Fibroblast of lung (primary cell): ENCODE results near the gene IL10. TPM values are rescaled to one million over a fixed set of nuclear protein-coding genes. Genes with fewer than 3 reads are reported as not detected.

ENCODE experiments used
- DNase-seq, 2 donors: peaks; one replicate each; pipeline versions ENCODE4 v3.0.0 to v3.0.0-alpha.2; 2010; ENCODE audit warnings: low read depth in 2 of 2
- H2AFZ ChIP-seq: 2 replicates; pipeline ENCODE4 v1.5.1; 2012; ENCODE audit warnings: low read length, control low read depth, inconsistent platforms
- H3K27ac ChIP-seq: 2 replicates; pipeline ENCODE4 v1.5.1; 2011; ENCODE audit warnings: low read length, control low read depth; ENCODE audit not compliant: insufficient read depth
- H3K27me3 ChIP-seq: 2 replicates; pipeline ENCODE4 v1.5.1; 2011; ENCODE audit warnings: mild to moderate bottlenecking, low read length; ENCODE audit not compliant: control insufficient read depth, insufficient read depth
- H3K36me3 ChIP-seq: 2 replicates; pipeline ENCODE4 v1.5.1; 2011; ENCODE audit warnings: low read length; ENCODE audit not compliant: control insufficient read depth, insufficient read depth
- H3K4me1 ChIP-seq: 2 replicates; pipeline ENCODE4 v1.5.1; 2011; ENCODE audit warnings: low read length; ENCODE audit not compliant: control insufficient read depth, insufficient read depth; ENCODE audit errors: extremely low read depth
- H3K4me2 ChIP-seq: 2 replicates; pipeline ENCODE4 v1.5.1; 2011; ENCODE audit warnings: low read length, control low read depth; ENCODE audit not compliant: insufficient read depth; ENCODE audit errors: extremely low read depth
- H3K4me3 ChIP-seq, 4 experiments: fragments of 200-600 bp in 1 of 4; sonication (generic) in 1 of 4; replicated peaks in 1 of 4; 2 replicates each; pipeline ENCODE4 v1.5.1; 2011 to 2016; ENCODE audit warnings: low read length in 4 of 4, low read depth in 3 of 4, mild to moderate bottlenecking in 3 of 4, control low read depth in 2 of 4, inconsistent platforms in 1 of 4, mixed read lengths in 1 of 4; ENCODE audit not compliant: insufficient read depth in 1 of 4; ENCODE audit errors: control extremely low read depth in 1 of 4
- H3K79me2 ChIP-seq: 2 replicates; pipeline ENCODE4 v1.5.1; 2012; ENCODE audit warnings: mild to moderate bottlenecking, low read length, inconsistent platforms; ENCODE audit not compliant: control insufficient read depth, insufficient read depth
- H3K9ac ChIP-seq: 2 replicates; pipeline ENCODE4 v1.5.1; 2011; ENCODE audit warnings: mild to moderate bottlenecking, low read length, control low read depth; ENCODE audit not compliant: insufficient read depth
- H3K9me3 ChIP-seq: 2 replicates; pipeline ENCODE4 v1.5.1; 2012; ENCODE audit warnings: low read depth, low read length; ENCODE audit not compliant: control insufficient read depth, insufficient read depth
- H4K20me1 ChIP-seq: 2 replicates; pipeline ENCODE4 v1.5.1; 2011; ENCODE audit warnings: low read length; ENCODE audit not compliant: control insufficient read depth, insufficient read depth; ENCODE audit errors: extremely low read depth
- EZH2 ChIP-seq: IDR thresholded peaks from 2 replicates; pipeline ENCODE4 v1.5.1; 2012; ENCODE audit warnings: low read length, control low read depth, mild to moderate bottlenecking; ENCODE audit errors: missing control alignments
- polyA plus RNA-seq, 2 donors: library from polyadenylated mRNA; depleted of rRNA in 1 of 2; stranded (reverse) in 1 of 2; unstranded in 1 of 2; fragments of >200 nt; gene quantifications; 2 replicates each; pipeline ENCODE4 v1.2.1, GENCODE V29; 2011 to 2012; ENCODE audit warnings: missing spikeins in 1 of 2
- total RNA-seq: library from RNA; depleted of rRNA; stranded (reverse); fragments of >200 nt; gene quantifications from 2 replicates; pipeline ENCODE4 v1.2.1, GENCODE V29; 2014
- TF ChIP-seq, protein P1 (sequence below), 2 donors: IDR thresholded peaks in 1 of 2; conservative IDR thresholded peaks in 1 of 2; 1 replicate in 1 of 2; 2 replicates in 1 of 2; pipeline ENCODE4 v1.5.1; 2011 to 2012; ENCODE audit warnings: low read length in 2 of 2, control low read depth in 1 of 2, inconsistent platforms in 1 of 2, low read depth in 1 of 2, mild to moderate bottlenecking in 1 of 2

Gene IL10
- total and polyA plus RNA-seq, 2 donors (not counting 1 experiment from before 2014, with no cell fraction given) = not detected

DNA sequence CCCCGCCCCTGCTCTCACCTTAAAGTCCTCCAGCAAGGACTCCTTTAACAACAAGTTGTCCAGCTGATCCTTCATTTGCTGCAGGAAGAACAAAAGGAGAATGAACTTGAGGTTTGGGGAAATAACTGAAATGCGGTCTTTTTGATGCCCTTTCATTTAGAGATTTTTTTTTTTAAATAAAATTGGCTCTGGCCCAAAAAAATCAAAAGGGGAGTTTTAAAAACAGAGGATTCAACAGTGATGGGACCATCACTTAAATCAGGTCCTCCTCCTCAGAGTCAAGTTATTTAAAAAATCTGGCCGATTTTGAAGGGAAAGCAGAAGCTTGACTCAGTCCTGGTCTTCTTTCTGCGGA, 979 bp downstream of the IL10 start:
- no peak overlapping the region for H2AFZ ChIP-seq
- no peak overlapping the region for H3K4me2 ChIP-seq
- DNase-seq = no peak
- no peaks in the 10 kb centered on the region for H3K9me3 ChIP-seq
- no peaks in the 10 kb centered on the region for H4K20me1 ChIP-seq
- H3K27ac ChIP-seq = no peak overlapping the region
- peaks cover 3% of the 10 kb centered on the region for H3K4me1 ChIP-seq
- TF ChIP-seq, protein P1, sequence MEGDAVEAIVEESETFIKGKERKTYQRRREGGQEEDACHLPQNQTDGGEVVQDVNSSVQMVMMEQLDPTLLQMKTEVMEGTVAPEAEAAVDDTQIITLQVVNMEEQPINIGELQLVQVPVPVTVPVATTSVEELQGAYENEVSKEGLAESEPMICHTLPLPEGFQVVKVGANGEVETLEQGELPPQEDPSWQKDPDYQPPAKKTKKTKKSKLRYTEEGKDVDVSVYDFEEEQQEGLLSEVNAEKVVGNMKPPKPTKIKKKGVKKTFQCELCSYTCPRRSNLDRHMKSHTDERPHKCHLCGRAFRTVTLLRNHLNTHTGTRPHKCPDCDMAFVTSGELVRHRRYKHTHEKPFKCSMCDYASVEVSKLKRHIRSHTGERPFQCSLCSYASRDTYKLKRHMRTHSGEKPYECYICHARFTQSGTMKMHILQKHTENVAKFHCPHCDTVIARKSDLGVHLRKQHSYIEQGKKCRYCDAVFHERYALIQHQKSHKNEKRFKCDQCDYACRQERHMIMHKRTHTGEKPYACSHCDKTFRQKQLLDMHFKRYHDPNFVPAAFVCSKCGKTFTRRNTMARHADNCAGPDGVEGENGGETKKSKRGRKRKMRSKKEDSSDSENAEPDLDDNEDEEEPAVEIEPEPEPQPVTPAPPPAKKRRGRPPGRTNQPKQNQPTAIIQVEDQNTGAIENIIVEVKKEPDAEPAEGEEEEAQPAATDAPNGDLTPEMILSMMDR (conservative IDR thresholded peaks at IDR 0.05 in 1 of 2, IDR thresholded peaks at IDR 0.05 in 1 of 2; ENCODE audit: low read depth in 1 of 2, low read length in 2 of 2) = no peak
- no peak for TF ChIP-seq EZH2
- no peak overlapping the region for H3K4me3 ChIP-seq
- H3K36me3 ChIP-seq = no peaks in the 10 kb centered on the region
- H3K9ac ChIP-seq = no peak overlapping the region
- no peaks in the 10 kb centered on the region for H3K27me3 ChIP-seq
- H3K79me2 ChIP-seq = no peaks in the 10 kb centered on the region

DNA sequence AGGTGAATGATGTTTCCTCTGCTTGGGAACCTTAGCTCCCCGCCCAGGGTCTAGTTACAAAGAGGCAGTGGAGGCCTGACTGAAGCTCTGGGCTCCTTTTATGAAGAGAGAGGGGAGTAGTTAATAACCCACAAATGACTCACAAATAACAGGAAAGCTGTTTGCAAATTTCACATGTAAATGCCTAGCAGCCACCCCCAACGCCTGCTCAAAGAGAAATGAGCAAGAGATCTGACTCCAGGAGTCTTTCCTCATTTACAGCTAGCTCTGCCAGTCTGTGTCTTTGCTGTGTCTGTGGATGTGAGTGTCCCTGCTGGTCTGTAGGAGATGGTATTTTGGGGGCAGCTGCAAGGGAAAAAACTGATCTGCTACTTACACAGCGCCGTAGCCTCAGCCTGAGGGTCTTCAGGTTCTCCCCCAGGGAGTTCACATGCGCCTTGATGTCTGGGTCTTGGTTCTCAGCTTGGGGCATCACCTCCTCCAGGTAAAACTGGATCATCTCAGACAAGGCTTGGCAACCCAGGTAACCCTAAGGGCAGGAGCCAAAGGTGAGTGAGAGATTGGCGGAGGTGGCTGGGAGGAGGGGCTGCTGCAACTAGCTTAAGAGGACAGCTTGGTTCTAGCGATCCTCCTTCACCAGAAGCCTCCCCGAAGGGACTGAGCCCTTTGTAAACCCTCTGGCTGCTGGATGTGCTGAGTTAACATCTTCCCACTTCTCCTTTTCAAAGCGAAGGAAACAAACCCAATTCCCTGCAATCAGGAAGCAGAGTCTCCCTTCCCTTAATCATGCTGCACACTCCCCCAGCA, 1.6 kb downstream of the IL10 start, which contains the start of gene IL19:
Gene IL19, plus strand, starts transcription at position 243 of the 807 bp plus-strand sequence. CDS start 65,890 bp downstream, outside the sequence.
- Histone ChIP-seq H2AFZ (no peak within 1 kb of the TSS), H3K79me2 (no peaks in the 10 kb centered on the region), H3K9ac (no peak within 1 kb of the TSS), H3K4me2 (no peak within 1 kb of the TSS), H3K4me3 (no peak within 1 kb of the TSS), H4K20me1 (no peaks in the 10 kb centered on the region), H3K9me3 (no peaks in the 10 kb centered on the region), H3K27ac (no peak within 1 kb of the TSS), H3K36me3 (no peaks in the 10 kb centered on the region), H3K27me3 (no peaks in the 10 kb centered on the region), H3K4me1 (peaks cover 7% of the 10 kb centered on the region)
- TF ChIP-seq, protein P1 (conservative IDR thresholded peaks at IDR 0.05 in 1 of 2, IDR thresholded peaks at IDR 0.05 in 1 of 2; ENCODE audit: low read depth in 1 of 2, low read length in 2 of 2) = no peak
- TF ChIP-seq EZH2 = no peak
- peak; percentile 13 to 85 for DNase-seq

DNA sequence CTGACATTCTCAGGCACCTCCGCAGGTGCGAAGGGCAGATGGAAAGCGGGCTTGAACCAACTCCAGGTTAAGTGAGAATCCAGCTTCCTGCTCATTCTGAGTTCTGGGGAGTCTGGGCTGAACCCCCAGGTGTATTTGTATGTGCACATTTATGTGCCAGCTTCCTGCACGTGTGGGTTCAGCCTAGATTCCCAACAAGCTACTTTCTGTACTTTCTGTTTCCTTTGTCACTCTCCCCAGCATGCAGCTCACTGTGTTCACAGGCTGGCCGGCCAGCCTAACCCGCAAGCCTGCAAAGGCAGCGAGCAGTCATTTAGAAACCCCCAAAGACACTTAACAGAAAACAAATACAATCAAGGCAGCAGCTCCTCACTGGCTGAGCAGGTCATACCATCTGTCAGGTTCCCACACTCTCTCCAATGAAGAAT, 3.0 kb downstream of the IL10 start:
- no peaks in the 10 kb centered on the region for H3K9me3 ChIP-seq
- no peaks in the 10 kb centered on the region for H3K36me3 ChIP-seq
- no peaks in the 10 kb centered on the region for H3K79me2 ChIP-seq
- no peak for TF ChIP-seq EZH2
- TF ChIP-seq, protein P1 (conservative IDR thresholded peaks at IDR 0.05 in 1 of 2, IDR thresholded peaks at IDR 0.05 in 1 of 2; ENCODE audit: low read depth in 1 of 2, low read length in 2 of 2) = no peak
- H3K4me3 ChIP-seq = no peak overlapping the region
- H3K27me3 ChIP-seq = no peaks in the 10 kb centered on the region
- H2AFZ ChIP-seq = no peak overlapping the region
- H3K9ac ChIP-seq = no peak overlapping the region
- H3K27ac ChIP-seq = no peak overlapping the region
- no peak overlapping the region for H3K4me2 ChIP-seq
- DNase-seq = no peak
- no peaks in the 10 kb centered on the region for H4K20me1 ChIP-seq
- peaks cover 7% of the 10 kb centered on the region for H3K4me1 ChIP-seq
